PC-3 (cell line): ENCODE measurements around the gene CNPY1.

Experiments
- EZH2 ChIP-seq: fragments of 300-600 bp; sonication (generic); IDR thresholded peaks from one replicate; pipeline ENCODE4 v1.6.1; 2017; ENCODE audit warnings: antibody characterized with exemption, mild to moderate bottlenecking, low read length; ENCODE audit not compliant: unreplicated experiment
- EZH2phosphoT487 ChIP-seq: fragments of 300-600 bp; sonication (generic); IDR thresholded peaks from 2 replicates; pipeline ENCODE4 v1.6.1; 2018; ENCODE audit warnings: mild to moderate bottlenecking, antibody characterized with exemption, low read length, borderline replicate concordance
- TF ChIP-seq, protein P1 (sequence below): fragments of 300-600 bp; sonication (generic); conservative IDR thresholded peaks from 2 replicates; pipeline ENCODE4 v1.5.1; 2017; ENCODE audit warnings: antibody characterized with exemption, low read depth, mild to moderate bottlenecking, low read length

DNA sequence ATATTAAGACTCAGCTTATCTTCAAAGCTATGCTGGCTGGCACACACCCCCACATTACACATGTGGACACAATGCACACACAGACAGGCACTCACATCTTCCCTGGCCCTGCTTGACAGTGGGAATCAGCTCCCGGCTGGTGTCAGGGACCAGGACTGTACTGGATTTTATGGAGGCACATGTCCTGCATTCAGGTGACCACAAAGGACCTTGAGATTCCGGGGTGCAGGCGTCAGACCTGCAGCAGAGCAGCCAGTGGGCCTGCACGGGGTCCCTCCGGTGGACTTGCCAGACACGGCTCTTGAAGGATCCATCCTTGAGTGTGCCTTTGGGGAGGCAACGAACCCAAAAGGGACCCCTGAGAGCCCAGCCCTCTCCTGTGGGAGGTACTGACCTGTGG lies 1.9 kb downstream of the CNPY1 start:
- TF ChIP-seq, protein P1, sequence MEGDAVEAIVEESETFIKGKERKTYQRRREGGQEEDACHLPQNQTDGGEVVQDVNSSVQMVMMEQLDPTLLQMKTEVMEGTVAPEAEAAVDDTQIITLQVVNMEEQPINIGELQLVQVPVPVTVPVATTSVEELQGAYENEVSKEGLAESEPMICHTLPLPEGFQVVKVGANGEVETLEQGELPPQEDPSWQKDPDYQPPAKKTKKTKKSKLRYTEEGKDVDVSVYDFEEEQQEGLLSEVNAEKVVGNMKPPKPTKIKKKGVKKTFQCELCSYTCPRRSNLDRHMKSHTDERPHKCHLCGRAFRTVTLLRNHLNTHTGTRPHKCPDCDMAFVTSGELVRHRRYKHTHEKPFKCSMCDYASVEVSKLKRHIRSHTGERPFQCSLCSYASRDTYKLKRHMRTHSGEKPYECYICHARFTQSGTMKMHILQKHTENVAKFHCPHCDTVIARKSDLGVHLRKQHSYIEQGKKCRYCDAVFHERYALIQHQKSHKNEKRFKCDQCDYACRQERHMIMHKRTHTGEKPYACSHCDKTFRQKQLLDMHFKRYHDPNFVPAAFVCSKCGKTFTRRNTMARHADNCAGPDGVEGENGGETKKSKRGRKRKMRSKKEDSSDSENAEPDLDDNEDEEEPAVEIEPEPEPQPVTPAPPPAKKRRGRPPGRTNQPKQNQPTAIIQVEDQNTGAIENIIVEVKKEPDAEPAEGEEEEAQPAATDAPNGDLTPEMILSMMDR: no peak
- TF ChIP-seq EZH2phosphoT487 (no peak), EZH2 (no peak)
